ENCODE results near the gene SPAG16. TPM values are rescaled to one million over a fixed set of nuclear protein-coding genes. Genes with fewer than 3 reads are reported as not detected.

Gene SPAG16
- total RNA-seq, 1 donor from 2014 or later: 7.6 TPM

GRCh38 chr2:214192711-214193110 lies 908.4 kb downstream of the SPAG16 start:
- no peaks in the 10 kb centered on the region for H3K9me3 ChIP-seq
- no peaks in the 10 kb centered on the region for H3K36me3 ChIP-seq
- no peaks in the 10 kb centered on the region for H3K4me1 ChIP-seq
- intact Hi-C loops (cut with DNase I): no loop called here
- DNase-seq (ENCODE audit: low spot score in 2 of 2): no peak
- no peak overlapping the region for H3K4me3 ChIP-seq
- H3K27ac ChIP-seq: no peak overlapping the region
- TF ChIP-seq, protein P1, sequence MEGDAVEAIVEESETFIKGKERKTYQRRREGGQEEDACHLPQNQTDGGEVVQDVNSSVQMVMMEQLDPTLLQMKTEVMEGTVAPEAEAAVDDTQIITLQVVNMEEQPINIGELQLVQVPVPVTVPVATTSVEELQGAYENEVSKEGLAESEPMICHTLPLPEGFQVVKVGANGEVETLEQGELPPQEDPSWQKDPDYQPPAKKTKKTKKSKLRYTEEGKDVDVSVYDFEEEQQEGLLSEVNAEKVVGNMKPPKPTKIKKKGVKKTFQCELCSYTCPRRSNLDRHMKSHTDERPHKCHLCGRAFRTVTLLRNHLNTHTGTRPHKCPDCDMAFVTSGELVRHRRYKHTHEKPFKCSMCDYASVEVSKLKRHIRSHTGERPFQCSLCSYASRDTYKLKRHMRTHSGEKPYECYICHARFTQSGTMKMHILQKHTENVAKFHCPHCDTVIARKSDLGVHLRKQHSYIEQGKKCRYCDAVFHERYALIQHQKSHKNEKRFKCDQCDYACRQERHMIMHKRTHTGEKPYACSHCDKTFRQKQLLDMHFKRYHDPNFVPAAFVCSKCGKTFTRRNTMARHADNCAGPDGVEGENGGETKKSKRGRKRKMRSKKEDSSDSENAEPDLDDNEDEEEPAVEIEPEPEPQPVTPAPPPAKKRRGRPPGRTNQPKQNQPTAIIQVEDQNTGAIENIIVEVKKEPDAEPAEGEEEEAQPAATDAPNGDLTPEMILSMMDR (IDR thresholded peaks at IDR 0.05): no peak
- H3K27me3 ChIP-seq: no peaks in the 10 kb centered on the region

GRCh38 chr2:214193943-214194342 lies 909.7 kb downstream of the SPAG16 start:
- Histone ChIP-seq H3K27me3 (no peaks in the 10 kb centered on the region), H3K4me3 (no peak overlapping the region), H3K36me3 (no peaks in the 10 kb centered on the region), H3K27ac (no peak overlapping the region), H3K4me1 (no peaks in the 10 kb centered on the region), H3K9me3 (no peaks in the 10 kb centered on the region)
- TF ChIP-seq, protein P1 (IDR thresholded peaks at IDR 0.05): no peak
- intact Hi-C loops (cut with DNase I): no loop called here
- no peak for DNase-seq (ENCODE audit: low spot score in 2 of 2)

- intact Hi-C loops (cut with DNase I): no loop called here
- H3K4me1 ChIP-seq: no peaks in the 10 kb centered on the region
- TF ChIP-seq, protein P1 (IDR thresholded peaks at IDR 0.05): no peak
These were observed 912.0 kb downstream of the SPAG16 start for GRCh38 chr2:214196260-214196659.

GRCh38 chr2:214201892-214202291 lies 917.6 kb downstream of the SPAG16 start:
- H3K27ac ChIP-seq: no peak overlapping the region
- H3K4me3 ChIP-seq: no peak overlapping the region
- DNase-seq (ENCODE audit: low spot score in 2 of 2): no peak
- TF ChIP-seq, protein P1 (IDR thresholded peaks at IDR 0.05): no peak
- H3K36me3 ChIP-seq: no peaks in the 10 kb centered on the region
- H3K4me1 ChIP-seq: no peaks in the 10 kb centered on the region
- intact Hi-C loops (cut with DNase I): no loop called here
- no peaks in the 10 kb centered on the region for H3K27me3 ChIP-seq
- no peaks in the 10 kb centered on the region for H3K9me3 ChIP-seq

More at GRCh38 chr2:214196260-214196659, 912.0 kb downstream of the SPAG16 start:
- Histone ChIP-seq H3K4me3 (no peak overlapping the region), H3K9me3 (no peaks in the 10 kb centered on the region), H3K27me3 (no peaks in the 10 kb centered on the region), H3K36me3 (no peaks in the 10 kb centered on the region), H3K27ac (no peak overlapping the region)
- DNase-seq (ENCODE audit: low spot score in 2 of 2): no peak

- TF ChIP-seq, protein P1 (IDR thresholded peaks at IDR 0.05): no peak
- Histone ChIP-seq H3K9me3 (no peaks in the 10 kb centered on the region), H3K4me3 (no peak overlapping the region), H3K36me3 (no peaks in the 10 kb centered on the region), H3K27ac (no peak overlapping the region), H3K27me3 (no peaks in the 10 kb centered on the region), H3K4me1 (no peaks in the 10 kb centered on the region)
- intact Hi-C loops (cut with DNase I): no loop called here
- DNase-seq (ENCODE audit: low spot score in 2 of 2): no peak
These were observed 919.0 kb downstream of the SPAG16 start for GRCh38 chr2:214203214-214203613.

DNA sequence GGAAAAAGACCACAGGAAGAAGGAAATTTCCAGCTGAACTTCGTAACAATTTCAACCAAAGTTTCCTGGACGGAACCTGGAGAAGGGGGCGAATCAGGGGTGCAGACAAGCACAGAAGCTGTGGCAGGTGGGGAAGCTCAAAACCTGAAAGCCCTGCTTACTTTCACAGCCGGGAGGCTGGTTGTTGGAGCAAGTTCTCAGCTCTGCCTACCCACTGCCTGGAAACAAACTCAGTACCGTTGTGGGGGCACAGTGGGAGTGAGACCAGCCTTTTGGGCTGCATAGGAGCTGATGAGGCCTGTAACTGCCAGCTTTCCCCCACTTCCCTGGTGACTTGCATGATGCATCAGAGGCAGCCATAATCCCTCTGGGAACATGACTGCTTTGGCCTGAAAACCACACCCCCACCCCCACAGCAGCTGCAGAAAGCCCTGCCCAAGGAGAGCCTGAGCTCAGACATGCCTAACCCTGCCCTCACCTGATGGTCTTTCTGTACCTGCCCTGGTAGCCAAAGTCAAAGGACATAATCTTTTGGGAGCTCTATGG lies 919.6 kb downstream of the SPAG16 start:
- H3K4me1 ChIP-seq: no peaks in the 10 kb centered on the region
- DNase-seq (ENCODE audit: low spot score in 2 of 2): no peak
- H3K4me3 ChIP-seq: no peak overlapping the region
- intact Hi-C loops (cut with DNase I): no loop called here
- TF ChIP-seq, protein P1 (IDR thresholded peaks at IDR 0.05): no peak
- H3K36me3 ChIP-seq: no peaks in the 10 kb centered on the region
- no peaks in the 10 kb centered on the region for H3K9me3 ChIP-seq
- no peak overlapping the region for H3K27ac ChIP-seq
- H3K27me3 ChIP-seq: no peaks in the 10 kb centered on the region
